GM21723 (cell line): ENCODE results near the gene CHST6.
"Not testable (repeated sequence)": the region's sequence is repeated elsewhere in the genome, so short reads cannot be mapped to it uniquely, and the experiment has no call there.

ENCODE experiments used
- ATAC-seq: cut with Tn5 transposase; IDR thresholded peaks from one replicate; pipeline ENCODE4 v1.9.1; 2021; ENCODE audit warnings: mild to moderate bottlenecking, moderate library complexity; ENCODE audit not compliant: unreplicated experiment

Gene CHST6

GRCh38 chr16:75495076-75495674, at the start of gene CHST6:
Gene CHST6 (minus strand): TSS chr16:75495441. CDS start chr16:75479828, 15,613 bp downstream.
- peak; percentile 59 for ATAC-seq

DNA sequence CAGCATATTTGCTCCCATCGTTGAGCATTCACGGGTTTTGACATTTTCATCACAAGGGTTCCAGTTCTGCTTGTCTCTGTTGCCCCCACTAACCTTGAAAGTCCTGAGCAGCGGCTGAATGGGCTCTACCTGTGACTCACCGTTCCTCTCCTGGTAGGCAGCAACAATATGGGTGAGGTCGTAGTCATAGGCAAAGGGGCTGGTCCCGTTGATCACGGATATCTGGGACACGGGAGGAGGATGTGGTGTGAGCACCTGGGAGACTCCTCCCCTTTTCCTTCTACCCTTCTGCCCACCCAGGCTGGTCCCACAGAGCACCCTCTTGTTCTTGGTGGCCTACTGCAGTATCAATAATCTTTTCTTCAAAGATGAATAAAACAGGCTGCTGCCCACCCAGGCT, 47.2 kb upstream of the CHST6 start:
- ATAC-seq = not testable (repeated sequence)

DNA sequence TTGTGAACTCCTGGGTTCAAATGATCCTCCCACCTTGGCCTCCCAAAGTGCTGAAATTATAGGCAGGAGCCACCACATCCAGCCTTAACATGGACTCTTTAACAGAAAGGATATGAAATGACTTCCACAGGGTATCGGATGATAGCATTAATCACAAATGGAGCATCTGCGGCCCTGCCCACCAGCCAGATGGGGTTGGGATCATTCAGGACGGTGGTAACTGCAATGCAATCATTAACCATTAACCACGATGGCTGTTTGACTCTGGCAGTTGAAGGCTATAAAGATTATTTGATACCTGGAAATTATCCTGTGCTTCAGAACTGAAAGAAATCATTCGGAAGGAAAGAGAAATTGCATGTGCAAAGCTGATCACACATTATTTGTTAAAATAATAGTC, 46.0 kb upstream of the CHST6 start:
- no peak for ATAC-seq

DNA sequence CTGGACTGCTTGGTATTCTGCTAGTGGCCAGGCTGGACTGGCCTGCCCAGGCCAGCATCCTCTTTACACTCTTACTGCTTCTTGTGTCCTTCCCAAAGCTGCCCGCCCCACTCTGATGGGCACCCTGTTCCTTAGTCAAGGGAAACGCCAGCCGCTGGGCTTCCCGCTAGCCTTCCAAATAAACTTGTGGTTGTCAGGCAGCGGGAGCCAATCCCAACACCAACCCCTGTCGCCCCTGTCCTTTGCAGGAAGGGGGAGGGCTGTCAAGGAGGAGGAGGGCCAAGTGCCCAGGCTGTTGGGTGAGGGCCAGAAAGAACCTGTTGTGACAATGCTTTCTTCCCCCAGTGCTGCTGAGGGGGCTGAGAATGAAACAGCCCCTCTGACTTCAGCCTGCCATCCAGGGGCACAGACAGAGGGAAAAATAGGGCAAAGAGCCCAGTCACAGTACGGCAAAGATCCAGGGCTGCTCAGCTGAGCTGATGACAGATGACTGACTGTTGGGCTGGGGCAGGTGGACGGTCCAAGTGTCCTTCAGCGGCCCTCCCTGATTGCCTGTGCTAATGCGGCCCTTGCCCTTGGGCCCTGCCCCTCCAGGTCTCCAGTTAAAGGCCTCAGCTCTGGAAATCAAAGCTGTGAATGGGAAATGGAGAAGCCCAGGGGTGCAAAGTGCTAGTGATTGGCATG, 43.8 kb upstream of the CHST6 start:
- not testable (repeated sequence) for ATAC-seq

GRCh38 chr16:75537776-75538175, 42.5 kb upstream of the CHST6 start:
- no peak for ATAC-seq

DNA sequence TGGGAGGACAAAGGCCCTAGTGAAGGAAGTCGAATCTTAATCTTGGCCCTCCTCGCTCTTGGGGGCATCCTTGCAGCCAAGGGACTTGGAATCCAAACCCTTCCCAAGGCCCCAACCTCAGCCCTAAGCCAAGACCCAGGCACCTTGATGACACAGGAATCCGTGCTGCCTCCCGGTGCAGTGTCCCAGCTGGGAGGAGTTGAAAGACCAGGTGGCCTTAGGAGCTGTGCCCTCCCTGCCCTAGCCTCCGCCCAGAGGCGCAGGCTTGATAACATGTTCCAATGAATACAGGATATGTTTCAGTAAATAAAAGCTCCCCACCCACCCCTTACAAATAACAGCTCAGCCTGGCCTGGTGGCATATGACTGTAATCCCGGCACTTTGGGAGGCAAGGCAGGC, 40.7 kb upstream of the CHST6 start, which contains the start of gene CHST5:
TSS of gene CHST5 (minus strand) at position 208 of the 400 bp plus-strand sequence. CDS start 5,724 bp downstream, outside the sequence.
- no peak for ATAC-seq

GRCh38 chr16:75535211-75535843, 40.1 kb upstream of the CHST6 start:
- no peak for ATAC-seq

- ATAC-seq = no peak
These were observed 39.4 kb upstream of the CHST6 start for GRCh38 chr16:75534560-75535205.

DNA sequence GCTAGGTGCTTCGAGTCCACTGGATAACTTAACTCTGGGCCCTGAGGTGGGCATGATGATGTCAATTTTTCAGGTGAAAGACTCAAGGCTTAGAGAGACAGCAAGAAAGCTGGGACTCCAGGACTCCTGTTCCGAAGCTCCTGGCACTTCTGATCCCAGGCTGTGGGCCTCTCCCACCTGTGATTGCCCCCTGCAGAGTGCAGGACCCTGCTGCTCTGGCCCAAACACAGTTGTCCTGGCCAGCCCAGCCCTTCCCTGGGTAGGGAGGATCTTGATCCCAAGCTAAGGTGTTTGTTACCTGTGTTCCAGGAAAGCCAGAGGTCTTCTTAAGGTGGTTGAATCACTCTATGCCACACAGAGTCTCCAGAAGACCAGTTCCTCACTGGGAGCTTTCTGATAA, 37.5 kb upstream of the CHST6 start:
- ATAC-seq = no peak

- ATAC-seq = no peak
These were observed 37.0 kb upstream of the CHST6 start for GRCh38 chr16:75532142-75532765.

GRCh38 chr16:75529959-75530358, 34.7 kb upstream of the CHST6 start:
- ATAC-seq = no peak

- no peak for ATAC-seq
These were observed 34.0 kb upstream of the CHST6 start for GRCh38 chr16:75529056-75529905.

GRCh38 chr16:75527825-75528299, 32.6 kb upstream of the CHST6 start:
- ATAC-seq = no peak

- no peak for ATAC-seq
These were observed 31.0 kb upstream of the CHST6 start for GRCh38 chr16:75526032-75526790.

DNA sequence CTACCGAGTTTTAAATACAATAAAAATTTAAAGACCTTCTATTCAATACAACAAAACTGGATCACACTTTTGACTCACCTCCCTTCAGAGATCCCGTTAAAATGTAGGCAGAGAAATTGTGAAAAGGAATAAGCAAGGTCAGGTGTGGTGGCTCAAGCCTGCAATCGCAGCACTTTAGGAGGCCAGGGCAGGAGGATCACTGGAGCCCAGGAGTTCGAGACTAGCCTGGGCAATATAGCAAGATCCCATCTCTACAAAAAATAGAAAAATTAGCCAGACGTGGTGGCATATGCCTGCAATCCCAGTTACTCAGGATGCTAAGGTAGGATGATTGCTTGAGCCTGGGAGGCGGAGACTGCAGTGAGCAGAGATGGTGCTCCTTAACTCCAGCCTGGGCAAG, 23.9 kb upstream of the CHST6 start:
- ATAC-seq = no peak

GRCh38 chr16:75516189-75516966, 21.1 kb upstream of the CHST6 start:
- not testable (repeated sequence) for ATAC-seq

GRCh38 chr16:75514296-75514695, 19.1 kb upstream of the CHST6 start:
- no peak for ATAC-seq

DNA sequence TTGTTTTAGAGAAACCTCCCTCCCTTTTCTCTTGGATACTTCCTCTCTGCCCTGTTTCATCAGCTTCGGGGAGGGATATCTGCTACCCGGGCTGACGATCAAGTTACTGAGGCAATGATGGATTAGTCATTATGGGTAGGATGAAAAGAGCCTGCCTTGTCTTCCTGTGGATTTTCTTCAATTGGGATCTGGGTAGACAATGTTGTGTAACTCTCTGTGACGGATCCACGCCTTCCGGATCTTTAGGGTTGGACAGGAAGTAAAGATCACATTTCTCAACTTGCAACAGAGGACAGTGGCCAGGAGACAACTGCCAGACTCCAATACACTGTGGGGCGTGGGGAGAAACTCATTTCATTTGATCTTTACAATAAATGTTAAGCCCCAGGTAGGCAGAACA, 11.3 kb upstream of the CHST6 start:
- ATAC-seq = no peak

DNA sequence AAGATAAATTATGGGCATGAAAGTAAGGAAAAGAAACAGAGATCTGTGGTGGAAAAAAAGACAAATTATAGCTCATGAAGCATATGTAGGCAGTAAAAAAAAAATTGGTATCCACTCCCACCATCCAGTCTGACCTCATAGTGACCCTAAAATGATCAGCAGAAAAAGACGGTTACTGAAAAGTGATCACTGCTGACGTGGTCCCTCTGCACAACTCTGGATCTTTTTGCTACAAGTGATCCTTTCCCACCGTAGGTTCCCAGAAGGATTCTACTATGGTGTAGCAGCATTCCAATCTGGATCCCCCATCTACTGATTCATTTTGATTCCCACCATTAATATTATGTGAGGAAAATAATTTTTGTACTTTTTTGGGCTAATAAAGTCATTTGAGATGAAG, 10.9 kb upstream of the CHST6 start:
- ATAC-seq = no peak
